ENCODE results near the gene GPR34. TPM values are rescaled to one million over a fixed set of nuclear protein-coding genes. Genes with fewer than 3 reads are reported as not detected.
A peak's percentile ranks its signal among the peaks of the same experiment; 100 is the strongest.
"Not testable (repeated sequence)": the region's sequence is repeated elsewhere in the genome, so short reads cannot be mapped to it uniquely, and the experiment has no call there.

The GPR34 gene
- total RNA-seq, 2 experiments from 2014 or later = 0.17 TPM; not detected in 1

DNA sequence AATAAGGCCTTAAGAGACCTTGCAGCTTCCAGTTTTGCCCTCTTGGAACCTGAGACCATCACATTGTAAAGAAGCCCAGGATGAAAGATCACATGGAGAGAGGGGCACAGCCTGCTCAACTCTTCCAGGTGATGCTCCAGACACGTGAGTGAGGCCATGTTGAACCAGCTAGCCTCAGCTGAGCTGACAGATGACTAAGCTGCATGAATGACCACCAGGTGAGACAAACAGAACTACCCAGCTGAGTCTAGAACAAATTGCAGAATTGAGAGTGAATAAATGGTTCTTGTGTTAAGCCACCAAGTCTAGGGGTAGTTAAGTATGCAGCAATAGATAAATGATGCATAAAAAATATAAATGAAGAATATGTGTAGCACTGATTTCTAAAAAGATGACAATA lies 18.4 kb downstream of the GPR34 start:
- Mint-ChIP-seq H3K4me3 (no peak overlapping the region), H3K27ac (no peak overlapping the region), H3K36me3 (ENCODE audit: low read depth) (peaks cover 3% of the 10 kb centered on the region), H3K4me1 (peaks cover 28% of the 10 kb centered on the region), H3K9me3 (no peaks in the 10 kb centered on the region), H3K27me3 (no peaks in the 10 kb centered on the region)
- no peak for DNase-seq
- ChIA-PET POLR2A (no interaction called here), CTCF (interaction anchor here (0.5 to 1.1 kb wide), 4 partner anchors 10 to 1079 kb away, joined by 3 to 4 read pairs (median 4); no protein-coding TSS in a partner anchor)

DNA sequence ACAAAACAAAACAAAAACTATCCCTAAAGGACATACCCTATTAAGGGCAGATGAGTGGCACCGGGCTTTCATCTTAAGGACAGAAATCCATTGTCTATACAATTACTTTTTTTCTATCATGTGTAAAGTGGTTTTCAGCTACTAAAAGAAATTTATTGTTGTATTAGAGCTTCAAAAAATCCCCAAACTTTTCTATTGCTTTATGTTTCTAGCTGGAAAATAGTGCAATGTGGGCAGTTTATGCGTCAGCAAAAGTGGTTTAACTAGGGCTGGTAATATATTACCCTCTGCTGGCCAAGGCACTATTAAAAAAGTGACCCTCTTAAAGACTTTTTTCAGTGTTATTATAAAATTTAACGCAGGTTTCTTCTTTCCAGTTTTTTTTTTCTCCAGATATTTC lies 19.7 kb downstream of the GPR34 start:
- DNase-seq = no peak
- Mint-ChIP-seq H3K9me3 (no peaks in the 10 kb centered on the region), H3K4me1 (peaks cover 28% of the 10 kb centered on the region), H3K36me3 (ENCODE audit: low read depth) (peaks cover 6% of the 10 kb centered on the region), H3K27me3 (no peaks in the 10 kb centered on the region), H3K27ac (no peak overlapping the region), H3K4me3 (no peak overlapping the region)
- POLR2A ChIA-PET = no interaction called here
- CTCF ChIA-PET = interaction anchor here (1.1 kb wide), 1 partner anchor 52 kb away, joined by 4 read pairs; no protein-coding TSS in a partner anchor

DNA sequence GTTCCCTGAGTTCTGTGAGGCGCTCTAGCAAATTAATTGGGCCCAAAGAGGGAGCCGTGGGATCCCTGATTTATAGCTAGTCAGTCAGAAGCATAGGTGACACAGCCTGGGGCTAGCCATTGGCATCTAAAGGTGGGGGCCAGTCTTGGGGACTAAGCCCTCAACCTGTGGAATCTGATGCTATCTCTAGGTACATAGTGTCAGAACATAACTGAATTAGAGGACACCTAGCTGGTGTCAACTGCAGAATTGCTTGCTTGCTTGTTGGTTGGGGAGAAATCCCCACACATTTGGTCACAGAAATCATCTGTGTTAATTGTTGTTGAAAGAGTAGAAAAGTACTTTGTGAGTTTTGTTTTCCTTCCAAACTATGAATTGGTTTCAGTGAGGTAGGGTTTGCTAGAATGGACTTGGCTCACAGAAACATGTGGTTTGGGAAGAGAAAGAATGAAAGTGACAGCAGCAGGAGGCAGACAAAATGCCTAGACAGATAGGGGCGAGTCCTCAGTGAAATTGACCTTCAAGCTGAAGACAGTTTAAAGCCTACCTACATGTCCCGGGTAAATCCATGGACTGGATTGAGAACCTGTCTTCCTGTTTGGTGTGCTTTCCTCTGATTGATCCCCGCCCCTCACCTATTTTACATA lies 22.4 kb downstream of the GPR34 start:
- peaks cover 2% of the 10 kb centered on the region for H3K36me3 Mint-ChIP-seq (ENCODE audit: low read depth)
- ChIA-PET CTCF (no interaction called here), POLR2A (no interaction called here)
- H3K4me1 Mint-ChIP-seq = peaks cover 11% of the 10 kb centered on the region
- H3K27me3 Mint-ChIP-seq = no peaks in the 10 kb centered on the region
- no peak overlapping the region for H3K27ac Mint-ChIP-seq
- DNase-seq = no peak
- no peak overlapping the region for H3K4me3 Mint-ChIP-seq
- no peaks in the 10 kb centered on the region for H3K9me3 Mint-ChIP-seq

DNA sequence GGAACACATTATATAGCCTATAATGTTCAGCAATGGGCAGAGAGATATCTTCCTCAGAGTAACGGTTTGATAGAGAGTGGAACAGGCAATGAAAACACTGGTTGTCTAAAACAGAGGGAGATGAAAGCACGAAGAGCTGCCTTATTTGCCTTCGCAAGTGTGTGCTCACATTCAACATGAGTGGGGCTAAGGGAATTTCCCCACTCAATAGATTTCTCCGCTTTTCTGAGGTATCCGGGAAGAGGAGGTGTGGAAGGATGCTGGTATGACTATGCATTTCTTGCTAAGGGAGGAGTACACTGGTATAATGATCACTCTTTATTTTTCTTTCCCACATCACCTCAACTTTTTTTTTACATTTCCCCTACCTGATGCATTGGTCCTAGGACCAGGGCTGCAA lies 27.4 kb downstream of the GPR34 start:
- no peak overlapping the region for H3K4me3 Mint-ChIP-seq
- peaks cover 19% of the 10 kb centered on the region for H3K9me3 Mint-ChIP-seq
- H3K27ac Mint-ChIP-seq = no peak overlapping the region
- H3K4me1 Mint-ChIP-seq = peaks cover 27% of the 10 kb centered on the region
- no peaks in the 10 kb centered on the region for H3K27me3 Mint-ChIP-seq
- CTCF ChIA-PET = interaction anchor here (1.2 kb wide), 1 partner anchor 10 kb away, joined by 5 read pairs; no protein-coding TSS in a partner anchor
- POLR2A ChIA-PET = no interaction called here
- no peak for DNase-seq
- peaks cover 35% of the 10 kb centered on the region for H3K36me3 Mint-ChIP-seq (ENCODE audit: low read depth)

DNA sequence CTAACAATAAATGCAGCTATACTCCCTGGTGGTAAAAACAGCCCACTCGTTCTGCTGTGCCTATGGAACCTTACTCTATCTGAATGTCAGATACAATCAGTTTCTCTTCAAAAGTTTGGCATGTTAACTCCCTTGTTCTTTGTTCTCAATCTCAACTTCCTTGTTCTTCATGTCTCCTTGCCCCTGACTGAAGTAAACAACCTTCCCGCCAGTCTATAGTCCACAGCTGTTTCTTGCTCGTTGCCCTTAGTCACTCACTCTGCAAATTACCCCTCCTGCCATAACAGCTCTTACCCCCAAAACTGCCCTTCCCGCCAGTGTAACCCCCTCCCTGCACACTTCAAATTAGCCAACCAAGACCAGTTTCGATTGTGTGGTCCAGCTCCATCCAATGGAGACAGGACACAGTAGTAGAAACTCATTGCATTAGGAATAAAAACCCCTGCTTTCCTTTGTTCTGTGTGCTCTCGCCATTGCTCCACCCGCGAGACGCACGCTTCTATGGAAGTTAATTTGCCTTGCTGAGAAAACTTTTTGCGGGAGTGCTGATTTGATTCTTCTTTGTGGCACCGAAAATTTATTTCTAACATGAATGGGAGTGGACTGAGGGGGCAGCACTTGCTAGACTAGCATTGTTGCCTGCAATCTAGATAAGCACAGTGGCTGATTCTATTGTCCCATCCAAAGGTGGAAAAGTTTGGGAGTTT lies 28.1 kb downstream of the GPR34 start:
- Mint-ChIP-seq H3K36me3 (ENCODE audit: low read depth) (peaks cover 39% of the 10 kb centered on the region), H3K9me3 (peaks cover 19% of the 10 kb centered on the region), H3K27ac (no peak overlapping the region), H3K4me3 (no peak overlapping the region), H3K27me3 (no peaks in the 10 kb centered on the region), H3K4me1 (peaks cover 30% of the 10 kb centered on the region)
- ChIA-PET CTCF (interaction anchor here (0.6 to 1.2 kb wide), 2 partner anchors 9 to 11 kb away, joined by 3 to 5 read pairs; no protein-coding TSS in a partner anchor), POLR2A (no interaction called here)
- DNase-seq = no peak

DNA sequence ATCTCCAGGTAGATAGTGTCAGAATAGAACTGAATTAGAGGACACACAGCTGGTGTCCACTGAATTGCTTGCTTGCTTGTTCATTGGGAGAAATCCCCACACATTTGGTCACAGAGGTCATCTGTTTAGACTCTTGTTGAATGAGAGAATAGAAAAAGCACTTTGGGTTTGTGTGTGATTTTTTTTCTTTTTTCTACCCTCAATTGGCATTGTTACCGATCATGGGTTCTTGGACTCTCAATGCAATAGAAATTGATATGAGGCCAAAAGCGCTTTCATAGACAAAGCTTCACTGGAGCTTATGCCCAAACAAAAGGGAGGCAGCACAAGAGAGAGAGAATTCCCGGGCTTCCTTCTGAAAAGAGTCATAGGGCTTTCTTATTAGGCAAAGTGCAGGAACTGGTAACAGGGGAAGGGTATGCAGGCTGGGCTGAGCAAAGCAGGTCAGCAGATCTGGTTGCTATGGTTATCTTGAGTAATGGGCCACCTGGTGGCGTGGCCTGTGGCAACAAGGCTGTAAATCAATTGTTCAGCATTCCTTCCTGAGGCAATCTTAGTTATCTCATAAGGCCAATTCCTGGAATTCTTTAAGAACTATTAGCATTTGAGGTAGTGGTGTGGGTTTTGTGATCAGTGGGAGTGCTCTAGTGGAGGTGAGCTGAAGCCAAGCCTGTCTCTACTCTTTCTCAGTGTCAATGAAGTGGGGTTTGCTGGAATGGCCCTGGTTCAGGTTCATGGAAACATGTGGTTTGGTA lies 29.9 kb downstream of the GPR34 start:
- peaks cover 40% of the 10 kb centered on the region for H3K4me1 Mint-ChIP-seq
- peaks cover 47% of the 10 kb centered on the region for H3K36me3 Mint-ChIP-seq (ENCODE audit: low read depth)
- peaks cover 25% of the 10 kb centered on the region for H3K9me3 Mint-ChIP-seq
- H3K4me3 Mint-ChIP-seq = no peak overlapping the region
- CTCF ChIA-PET = no interaction called here
- POLR2A ChIA-PET = no interaction called here
- no peak for DNase-seq
- H3K27ac Mint-ChIP-seq = no peak overlapping the region
- no peaks in the 10 kb centered on the region for H3K27me3 Mint-ChIP-seq

DNA sequence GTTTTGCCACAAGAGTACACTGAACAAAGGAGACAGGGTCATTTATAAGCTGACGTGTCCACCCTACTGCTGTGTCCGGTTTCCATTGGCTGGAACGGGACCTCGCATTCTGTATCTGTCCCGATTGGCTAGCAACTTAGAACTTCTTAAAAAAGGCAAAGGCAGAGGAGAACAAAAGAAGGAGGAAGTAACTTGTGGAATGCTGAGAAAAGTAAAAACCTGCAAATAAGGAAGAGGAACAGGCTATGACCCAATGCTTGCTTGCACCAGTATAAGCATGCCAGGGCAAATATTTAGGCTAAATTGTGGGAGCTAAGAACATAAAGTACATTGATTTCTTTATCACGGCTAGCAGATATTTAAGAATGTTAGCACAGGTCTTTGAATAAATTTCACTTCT lies 30.8 kb downstream of the GPR34 start:
- H3K27me3 Mint-ChIP-seq, H3K4me3 Mint-ChIP-seq, POLR2A ChIA-PET, DNase-seq: not testable (repeated sequence)
- Mint-ChIP-seq H3K36me3 (ENCODE audit: low read depth) (peaks cover 48% of the 10 kb centered on the region), H3K27ac (peak overlapping the region; percentile 19), H3K4me1 (peaks cover 47% of the 10 kb centered on the region), H3K9me3 (peaks cover 25% of the 10 kb centered on the region)
- CTCF ChIA-PET = interaction anchor here (1.1 kb wide), 1 partner anchor 25 kb away, joined by 3 read pairs; no protein-coding TSS in a partner anchor

DNA sequence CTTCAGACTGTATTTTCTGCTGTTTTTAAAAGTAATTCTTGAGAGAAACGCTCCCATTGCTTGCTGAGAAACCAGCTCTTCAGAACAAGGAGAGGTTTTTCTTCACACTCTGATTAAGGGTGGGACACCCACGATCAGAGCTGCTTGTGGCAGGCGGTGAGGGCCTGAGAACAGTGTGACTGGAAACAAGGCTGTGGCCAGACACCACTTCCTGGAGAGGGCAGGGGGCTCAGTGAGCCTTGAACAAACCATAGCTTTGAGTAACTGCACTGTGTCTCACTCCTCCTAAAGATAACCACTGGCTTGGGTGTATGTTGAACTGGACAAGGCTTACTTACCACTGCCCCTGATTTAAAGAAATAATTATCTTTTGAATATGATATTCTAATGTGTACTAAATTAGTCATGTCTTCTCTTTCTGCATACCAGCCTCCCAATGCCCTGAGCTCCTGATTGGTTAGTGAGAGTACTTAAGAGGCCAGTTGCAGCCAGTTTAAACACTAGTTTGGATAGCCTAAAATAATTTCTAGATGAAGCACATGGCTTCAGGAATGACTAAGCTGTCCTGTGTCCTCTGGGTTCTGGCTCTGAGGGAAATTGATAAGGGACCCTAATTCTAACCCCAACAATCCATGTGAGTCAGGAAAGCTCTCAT lies 31.5 kb downstream of the GPR34 start:
- ChIA-PET CTCF (interaction anchor here (1.1 kb wide), 1 partner anchor 26 kb away, joined by 3 read pairs; no protein-coding TSS in a partner anchor), POLR2A (no interaction called here)
- Mint-ChIP-seq H3K9me3 (peaks cover 25% of the 10 kb centered on the region), H3K4me1 (peaks cover 47% of the 10 kb centered on the region), H3K27ac (peak overlapping the region; percentile 41), H3K4me3 (no peak overlapping the region), H3K27me3 (no peaks in the 10 kb centered on the region), H3K36me3 (ENCODE audit: low read depth) (peaks cover 48% of the 10 kb centered on the region)
- DNase-seq = peak; percentile 45

DNA sequence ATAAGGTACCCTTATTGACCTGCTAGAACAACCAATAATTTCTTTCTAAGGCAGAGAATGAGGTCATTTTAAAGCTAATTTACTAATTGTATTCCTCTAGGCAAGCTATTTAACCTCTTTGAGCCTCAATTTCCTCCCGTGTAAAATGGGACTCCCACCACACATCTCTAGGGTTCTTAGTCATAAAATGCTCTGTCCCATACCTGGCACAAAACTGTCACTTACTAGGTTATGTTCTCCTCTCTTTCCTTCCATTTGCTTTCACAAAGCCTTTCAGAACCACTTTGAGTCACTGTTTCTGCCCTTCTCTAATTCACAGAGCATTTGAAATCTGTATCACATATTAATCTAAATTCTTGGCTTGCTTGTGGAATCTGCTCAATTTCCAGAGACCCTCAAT lies 32.8 kb downstream of the GPR34 start:
- Mint-ChIP-seq H3K27ac (no peak overlapping the region), H3K27me3 (no peaks in the 10 kb centered on the region), H3K4me1 (peaks cover 43% of the 10 kb centered on the region), H3K9me3 (peaks cover 25% of the 10 kb centered on the region), H3K36me3 (ENCODE audit: low read depth) (peaks cover 48% of the 10 kb centered on the region), H3K4me3 (no peak overlapping the region)
- CTCF ChIA-PET = no interaction called here
- no peak for DNase-seq
- POLR2A ChIA-PET = no interaction called here

DNA sequence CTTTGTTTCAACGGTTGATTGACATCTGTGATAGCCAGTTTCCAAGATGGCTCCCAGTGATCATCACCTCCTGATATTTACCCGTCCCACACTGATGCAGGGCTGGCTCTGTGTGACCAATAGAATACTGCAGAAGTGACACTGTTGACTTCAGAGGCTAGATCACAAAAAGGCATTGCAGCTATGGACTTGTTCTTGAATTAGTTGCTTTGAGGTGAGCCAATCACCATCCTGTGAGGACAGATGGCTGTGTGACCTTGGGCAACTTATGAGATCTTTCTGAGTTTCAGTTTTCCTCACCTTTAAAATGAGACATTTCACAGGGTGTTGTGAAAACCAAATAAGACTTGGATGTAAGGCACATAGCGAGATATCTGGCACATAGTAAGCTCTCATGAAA lies 33.4 kb downstream of the GPR34 start:
- peaks cover 37% of the 10 kb centered on the region for H3K4me1 Mint-ChIP-seq
- H3K27ac Mint-ChIP-seq = no peak overlapping the region
- H3K27me3 Mint-ChIP-seq = no peaks in the 10 kb centered on the region
- CTCF ChIA-PET = no interaction called here
- H3K9me3 Mint-ChIP-seq = peaks cover 19% of the 10 kb centered on the region
- peaks cover 42% of the 10 kb centered on the region for H3K36me3 Mint-ChIP-seq (ENCODE audit: low read depth)
- POLR2A ChIA-PET = no interaction called here
- H3K4me3 Mint-ChIP-seq = no peak overlapping the region
- DNase-seq = no peak

DNA sequence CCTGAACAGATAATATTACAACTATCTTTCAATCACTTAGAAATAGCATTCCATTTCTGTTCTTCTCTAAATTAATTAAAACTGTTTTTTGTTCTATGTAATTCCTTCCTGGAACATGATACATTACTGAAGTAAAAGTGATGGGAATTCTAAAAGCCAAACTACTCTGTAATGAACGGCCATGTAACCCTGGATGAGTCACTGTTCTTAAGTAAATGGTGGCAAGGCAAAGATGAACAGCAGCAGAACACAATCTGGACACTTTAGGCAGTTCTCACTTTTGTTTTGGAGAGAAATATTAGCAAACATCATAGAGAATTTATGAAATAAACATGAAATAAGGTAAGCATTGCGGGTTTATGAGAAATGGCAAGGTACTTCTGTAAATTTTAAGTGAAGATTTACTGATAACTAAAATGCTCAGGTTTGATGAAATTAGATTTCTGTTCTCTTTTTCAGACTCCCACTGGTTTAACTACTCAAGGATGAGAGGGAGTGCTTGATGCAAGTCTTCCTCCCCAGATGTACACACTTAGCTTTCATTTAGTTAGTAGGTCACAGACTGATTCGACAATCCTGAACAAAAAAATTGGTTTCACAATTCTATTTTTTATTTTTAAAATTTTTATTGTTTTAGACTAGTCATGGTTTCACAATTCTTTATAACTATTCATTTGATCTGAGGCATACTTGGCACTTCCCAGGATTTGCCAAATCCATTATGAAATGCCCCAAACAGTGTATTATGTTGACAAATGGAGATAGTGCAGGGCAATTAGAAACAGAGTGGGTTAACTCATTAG lies 34.2 kb downstream of the GPR34 start:
- H3K36me3 Mint-ChIP-seq (ENCODE audit: low read depth) = peaks cover 37% of the 10 kb centered on the region
- H3K4me1 Mint-ChIP-seq = peaks cover 37% of the 10 kb centered on the region
- peaks cover 19% of the 10 kb centered on the region for H3K9me3 Mint-ChIP-seq
- DNase-seq = no peak
- no peaks in the 10 kb centered on the region for H3K27me3 Mint-ChIP-seq
- no peak overlapping the region for H3K4me3 Mint-ChIP-seq
- ChIA-PET POLR2A (no interaction called here), CTCF (interaction anchor here (1.1 kb wide), 1 partner anchor 12 kb away, joined by 5 read pairs; no protein-coding TSS in a partner anchor)
- H3K27ac Mint-ChIP-seq = no peak overlapping the region

DNA sequence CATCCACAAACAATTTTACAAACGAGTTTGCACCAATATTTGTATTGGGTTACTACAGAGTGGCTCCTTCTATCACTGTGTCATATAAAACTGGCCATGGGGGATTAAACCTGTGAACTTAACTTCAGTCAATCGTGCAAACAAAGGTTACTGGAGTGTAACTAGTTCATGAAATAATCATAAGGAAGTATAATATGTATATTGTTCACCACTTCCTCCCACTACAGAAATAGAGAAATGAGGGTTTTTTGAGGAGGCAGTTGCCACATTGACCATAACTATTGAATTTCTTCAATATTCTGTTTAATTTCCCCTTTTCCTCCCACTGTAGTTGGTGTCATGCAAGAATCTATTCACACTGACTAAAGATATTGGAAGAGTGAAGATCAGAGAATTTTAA lies 35.1 kb downstream of the GPR34 start, which contains the start of gene GPR82:
Gene GPR82, plus strand, starts transcription at position 356 of the 400 bp plus-strand sequence. CDS start 2,846 bp downstream, outside the sequence.
- Mint-ChIP-seq H3K4me1 (peaks cover 37% of the 10 kb centered on the region), H3K27ac (no peak within 1 kb of the TSS), H3K27me3 (no peaks in the 10 kb centered on the region), H3K9me3 (peaks cover 14% of the 10 kb centered on the region), H3K36me3 (ENCODE audit: low read depth) (peaks cover 30% of the 10 kb centered on the region), H3K4me3 (no peak within 1 kb of the TSS)
- DNase-seq = no peak
- ChIA-PET CTCF (interaction anchor here (1.1 kb wide), 1 partner anchor 11 kb away, joined by 5 read pairs; no protein-coding TSS in a partner anchor), POLR2A (no interaction called here)

Measured in activated CD4-positive, alpha-beta T cell treated with anti-CD3 and anti-CD28 coated beads, Interleukin-2, amount 10 ng/mL, durations not matched to agents 7 days and 5 days (primary cell).